Panc1 (cell line): ENCODE results near the gene ZW10. TPM values are rescaled to one million over a fixed set of nuclear protein-coding genes. Genes with fewer than 3 reads are reported as not detected.
A peak's percentile ranks its signal among the peaks of the same experiment; 100 is the strongest.

ENCODE experiments used
- ATAC-seq: fragments of 200-7000 bp; cut with Tn5 transposase; 2 replicates; pipeline ENCODE4 v1.9.1; 2020; ENCODE audit warnings: mild to moderate bottlenecking, moderate library complexity
- BruUV-seq: library from RNA; stranded (reverse); fragments of 400-500 nt; replicated peaks from 2 replicates; lab custom pipeline; 2021; lab: Mats Ljungman, UMichigan
- CTCF ChIA-PET: fragments of 300-600 bp; sonication (Branson Sonifier 250); formaldehyde crosslinking; loops from one replicate; lab custom pipeline; 2022; ENCODE audit warnings: antibody characterized with exemption; lab: Charles Lee
- POLR2A ChIA-PET: fragments of 300-600 bp; sonication (Branson Sonifier 250); formaldehyde crosslinking; loops from one replicate; lab custom pipeline; 2022; ENCODE audit warnings: antibody characterized with exemption; lab: Charles Lee
- DNase-seq: peaks from one replicate; pipeline ENCODE4 v3.0.0-alpha.2; 2010; ENCODE audit warnings: low read depth, low spot score
- H3K27ac ChIP-seq: 2 replicates; pipeline ENCODE4 v1.5.1; 2011; ENCODE audit warnings: mild to moderate bottlenecking, low read length, inconsistent platforms
- H3K27me3 ChIP-seq: fragments of 200-500 bp; sonication (Bioruptor generic); 2 replicates; pipeline ENCODE4 v1.6.0; 2014; ENCODE audit warnings: low read length, inconsistent platforms; ENCODE audit not compliant: control insufficient read depth, insufficient read depth
- H3K36me3 ChIP-seq: fragments of 200-500 bp; sonication (Bioruptor generic); 2 replicates; pipeline ENCODE4 v1.5.1; 2014; ENCODE audit warnings: inconsistent platforms, mild to moderate bottlenecking, low read length, moderate library complexity; ENCODE audit not compliant: control insufficient read depth, insufficient read depth
- H3K4me1 ChIP-seq: 2 replicates; pipeline ENCODE4 v1.5.1; 2011; ENCODE audit warnings: inconsistent platforms, mild to moderate bottlenecking, low read length, moderate library complexity; ENCODE audit not compliant: control insufficient read depth, insufficient read depth
- H3K4me3 ChIP-seq, 2 experiments: 2 replicates each; pipeline ENCODE4 v1.5.1; 2011 to 2012; ENCODE audit warnings: low read depth in 2 of 2, low read length in 2 of 2, mild to moderate bottlenecking in 2 of 2, inconsistent platforms in 1 of 2, moderate library complexity in 1 of 2
- H3K9me3 ChIP-seq: fragments of 200-500 bp; sonication (Bioruptor generic); 2 replicates; pipeline ENCODE4 v1.5.1; 2014; ENCODE audit warnings: low read depth, mild to moderate bottlenecking, inconsistent platforms, low read length, moderate library complexity; ENCODE audit not compliant: control insufficient read depth, insufficient read depth
- POLR2AphosphoS5 ChIP-seq: IDR thresholded peaks from 2 replicates; pipeline ENCODE4 v1.6.1; 2012; ENCODE audit warnings: mild to moderate bottlenecking, low read depth, low read length, moderate library complexity
- SIN3A ChIP-seq: IDR thresholded peaks from 2 replicates; pipeline ENCODE4 v1.6.1; 2012; ENCODE audit warnings: low read depth, mild to moderate bottlenecking, low read length, moderate library complexity, borderline replicate concordance; ENCODE audit not compliant: insufficient read depth
- TCF7L2 ChIP-seq: IDR thresholded peaks from 2 replicates; pipeline ENCODE4 v1.6.1; 2011; ENCODE audit warnings: mild to moderate bottlenecking, low read depth, low read length, inconsistent platforms
- in situ Hi-C: cut with HindIII; loops from 2 replicates; pipeline ENCODE4 v1.10.0; 2016; ENCODE audit warnings: low sequenced_read_pairs, low pct_unique_long_range_greater_than_20kb
- intact Hi-C: fragments of 100-400 bp; cut with micrococcal nuclease; formaldehyde crosslinking; loops from one replicate; pipeline ENCODE4 v1.10.0; 2022; ENCODE audit not compliant: unreplicated experiment
- total RNA-seq: library from RNA; stranded (reverse); gene quantifications from one replicate; pipeline ENCODE4 v1.2.1, GENCODE V29; 2021; ENCODE audit not compliant: unreplicated experiment
- TF ChIP-seq, protein P1 (sequence below), 2 experiments: IDR thresholded peaks; 2 replicates each; pipeline ENCODE4 v1.6.1; 2011 to 2012; ENCODE audit warnings: low read depth in 2 of 2, control low read depth in 1 of 2, low read length in 1 of 2, mild to moderate bottlenecking in 1 of 2, moderate library complexity in 1 of 2; ENCODE audit not compliant: insufficient read depth in 1 of 2
- TF ChIP-seq, protein P2 (sequence below): fragments of 450-650 bp; IDR thresholded peaks from 2 replicates; pipeline ENCODE4 v1.5.1; 2017; ENCODE audit warnings: mild to moderate bottlenecking

ZW10 gene
- total RNA-seq, 1 experiment from 2014 or later, result 31.5 TPM

DNA sequence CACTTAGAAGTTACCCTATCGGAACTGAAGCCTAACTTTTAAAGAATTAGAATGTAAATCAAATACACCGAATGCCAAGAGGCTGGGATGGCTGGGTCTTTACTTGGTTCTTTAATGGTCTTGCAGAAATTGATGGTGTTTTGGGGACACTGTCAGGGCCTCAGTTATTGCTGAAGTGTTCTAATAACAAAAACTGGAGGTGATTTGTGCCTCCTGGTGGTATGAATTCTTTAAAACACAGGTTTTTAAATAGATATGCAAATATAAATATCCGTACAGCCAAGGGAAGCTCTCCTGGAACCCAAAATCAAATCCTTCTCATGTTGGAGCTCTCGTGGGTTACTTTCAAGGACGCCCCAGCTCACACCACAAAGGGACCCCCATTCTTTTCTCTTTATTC, 48.1 kb downstream of the ZW10 start:
- POLR2A ChIA-PET, result no interaction called here
- no peak for TF ChIP-seq TCF7L2
- TF ChIP-seq, protein P1, sequence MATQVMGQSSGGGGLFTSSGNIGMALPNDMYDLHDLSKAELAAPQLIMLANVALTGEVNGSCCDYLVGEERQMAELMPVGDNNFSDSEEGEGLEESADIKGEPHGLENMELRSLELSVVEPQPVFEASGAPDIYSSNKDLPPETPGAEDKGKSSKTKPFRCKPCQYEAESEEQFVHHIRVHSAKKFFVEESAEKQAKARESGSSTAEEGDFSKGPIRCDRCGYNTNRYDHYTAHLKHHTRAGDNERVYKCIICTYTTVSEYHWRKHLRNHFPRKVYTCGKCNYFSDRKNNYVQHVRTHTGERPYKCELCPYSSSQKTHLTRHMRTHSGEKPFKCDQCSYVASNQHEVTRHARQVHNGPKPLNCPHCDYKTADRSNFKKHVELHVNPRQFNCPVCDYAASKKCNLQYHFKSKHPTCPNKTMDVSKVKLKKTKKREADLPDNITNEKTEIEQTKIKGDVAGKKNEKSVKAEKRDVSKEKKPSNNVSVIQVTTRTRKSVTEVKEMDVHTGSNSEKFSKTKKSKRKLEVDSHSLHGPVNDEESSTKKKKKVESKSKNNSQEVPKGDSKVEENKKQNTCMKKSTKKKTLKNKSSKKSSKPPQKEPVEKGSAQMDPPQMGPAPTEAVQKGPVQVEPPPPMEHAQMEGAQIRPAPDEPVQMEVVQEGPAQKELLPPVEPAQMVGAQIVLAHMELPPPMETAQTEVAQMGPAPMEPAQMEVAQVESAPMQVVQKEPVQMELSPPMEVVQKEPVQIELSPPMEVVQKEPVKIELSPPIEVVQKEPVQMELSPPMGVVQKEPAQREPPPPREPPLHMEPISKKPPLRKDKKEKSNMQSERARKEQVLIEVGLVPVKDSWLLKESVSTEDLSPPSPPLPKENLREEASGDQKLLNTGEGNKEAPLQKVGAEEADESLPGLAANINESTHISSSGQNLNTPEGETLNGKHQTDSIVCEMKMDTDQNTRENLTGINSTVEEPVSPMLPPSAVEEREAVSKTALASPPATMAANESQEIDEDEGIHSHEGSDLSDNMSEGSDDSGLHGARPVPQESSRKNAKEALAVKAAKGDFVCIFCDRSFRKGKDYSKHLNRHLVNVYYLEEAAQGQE (IDR thresholded peaks at IDR 0.05; ENCODE audit: insufficient read depth in 1 of 2, low read depth in 2 of 2, low read length in 1 of 2), result no peak
- no peak for TF ChIP-seq SIN3A
- no peaks in the 10 kb centered on the region for H3K27me3 ChIP-seq
- in situ Hi-C loops (no loop called here), intact Hi-C loops (no loop called here)
- H3K9me3 ChIP-seq, result no peaks in the 10 kb centered on the region
- no peak for ATAC-seq
- no peaks in the 10 kb centered on the region for H3K36me3 ChIP-seq
- peak overlapping the region; percentile 58; the same call in 1 of the 2 replicates for H3K27ac ChIP-seq
- H3K4me1 ChIP-seq, result peaks cover 3% of the 10 kb centered on the region; the same call in 1 of the 2 replicates
- H3K4me3 ChIP-seq, result no peak overlapping the region
- no TSS peak for BruUV-seq
- CTCF ChIA-PET, result interaction anchor here (0.5 to 0.9 kb wide), 2 partner anchors 13 to 764 kb away, joined by 3 to 4 read pairs; partner anchors contain the start of gene NCAM1
- no peak for DNase-seq

DNA sequence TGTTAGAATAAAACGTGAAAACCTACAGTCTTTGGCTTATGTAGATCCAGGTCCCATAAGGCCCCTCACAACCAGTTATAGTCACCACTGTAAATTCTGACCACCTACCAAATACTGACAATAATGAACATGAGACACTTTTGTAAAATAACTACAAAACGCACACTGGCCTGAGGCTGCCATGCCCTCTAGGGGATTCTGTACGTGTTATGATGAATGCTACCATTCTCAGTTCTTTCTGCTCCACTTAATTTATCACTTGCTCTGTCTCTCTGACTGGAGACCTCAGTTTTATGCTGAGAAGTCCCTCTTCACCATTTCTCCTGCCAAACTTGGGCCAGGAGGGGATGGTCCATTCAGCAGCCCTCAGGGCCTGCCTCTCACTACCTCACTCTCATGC, 48.7 kb downstream of the ZW10 start:
- ChIA-PET CTCF (no interaction called here), POLR2A (no interaction called here)
- in situ Hi-C loops, result no loop called here
- Histone ChIP-seq H3K9me3 (no peaks in the 10 kb centered on the region), H3K4me3 (no peak overlapping the region), H3K36me3 (no peaks in the 10 kb centered on the region), H3K4me1 (no peaks in the 10 kb centered on the region), H3K27me3 (no peaks in the 10 kb centered on the region), H3K27ac (peak overlapping the region; percentile 46; the same call in 1 of the 2 replicates)
- ATAC-seq, result no peak
- no TSS peak for BruUV-seq
- intact Hi-C loops, result no loop called here
- TF ChIP-seq SIN3A (no peak), POLR2AphosphoS5 (no peak), TCF7L2 (no peak)
- TF ChIP-seq, protein P2, sequence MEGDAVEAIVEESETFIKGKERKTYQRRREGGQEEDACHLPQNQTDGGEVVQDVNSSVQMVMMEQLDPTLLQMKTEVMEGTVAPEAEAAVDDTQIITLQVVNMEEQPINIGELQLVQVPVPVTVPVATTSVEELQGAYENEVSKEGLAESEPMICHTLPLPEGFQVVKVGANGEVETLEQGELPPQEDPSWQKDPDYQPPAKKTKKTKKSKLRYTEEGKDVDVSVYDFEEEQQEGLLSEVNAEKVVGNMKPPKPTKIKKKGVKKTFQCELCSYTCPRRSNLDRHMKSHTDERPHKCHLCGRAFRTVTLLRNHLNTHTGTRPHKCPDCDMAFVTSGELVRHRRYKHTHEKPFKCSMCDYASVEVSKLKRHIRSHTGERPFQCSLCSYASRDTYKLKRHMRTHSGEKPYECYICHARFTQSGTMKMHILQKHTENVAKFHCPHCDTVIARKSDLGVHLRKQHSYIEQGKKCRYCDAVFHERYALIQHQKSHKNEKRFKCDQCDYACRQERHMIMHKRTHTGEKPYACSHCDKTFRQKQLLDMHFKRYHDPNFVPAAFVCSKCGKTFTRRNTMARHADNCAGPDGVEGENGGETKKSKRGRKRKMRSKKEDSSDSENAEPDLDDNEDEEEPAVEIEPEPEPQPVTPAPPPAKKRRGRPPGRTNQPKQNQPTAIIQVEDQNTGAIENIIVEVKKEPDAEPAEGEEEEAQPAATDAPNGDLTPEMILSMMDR, result no peak
- TF ChIP-seq, protein P1 (IDR thresholded peaks at IDR 0.05; ENCODE audit: insufficient read depth in 1 of 2, low read depth in 2 of 2, low read length in 1 of 2), result no peak
- DNase-seq, result no peak
